Effector memory CD4-positive, alpha-beta T cell (primary cell): ENCODE data around the gene ZDHHC17.

Experiments
- DNase-seq, 3 donors: peaks; one replicate each; pipeline ENCODE4 v3.0.0-alpha.2; 2020
- H3K27ac ChIP-seq: 2 replicates; pipeline ENCODE4 v1.7.0; 2013; ENCODE audit warnings: mild to moderate bottlenecking, low read length, moderate library complexity; ENCODE audit not compliant: insufficient read depth, poor library complexity, severe bottlenecking
- H3K27me3 ChIP-seq: replicated peaks from 2 replicates; pipeline ENCODE4 v1.7.0; 2013; ENCODE audit warnings: mild to moderate bottlenecking, low read length; ENCODE audit not compliant: insufficient read depth, control insufficient read depth, poor library complexity, severe bottlenecking
- H3K36me3 ChIP-seq: 2 replicates; pipeline ENCODE4 v1.7.0; 2013; ENCODE audit warnings: mild to moderate bottlenecking, low read length, moderate library complexity; ENCODE audit not compliant: control insufficient read depth, insufficient read depth
- H3K4me1 ChIP-seq: 2 replicates; pipeline ENCODE4 v1.7.0; 2013; ENCODE audit warnings: low read length, mild to moderate bottlenecking; ENCODE audit not compliant: control insufficient read depth, insufficient read depth, poor library complexity, severe bottlenecking
- H3K4me3 ChIP-seq: 2 replicates; pipeline ENCODE4 v1.7.0; 2013; ENCODE audit warnings: low read length, low read depth, mild to moderate bottlenecking; ENCODE audit not compliant: insufficient read depth, poor library complexity, severe bottlenecking
- H3K9me3 ChIP-seq: 2 replicates; pipeline ENCODE4 v1.7.0; 2013; ENCODE audit warnings: mild to moderate bottlenecking, low read length, moderate library complexity; ENCODE audit not compliant: control insufficient read depth

Gene ZDHHC17

GRCh38 chr12:76881142-76881541, 117.2 kb downstream of the ZDHHC17 start:
- Histone ChIP-seq H3K4me3 (no peak overlapping the region), H3K27ac (no peak overlapping the region), H3K4me1 (peaks cover 7% of the 10 kb centered on the region), H3K36me3 (no peaks in the 10 kb centered on the region), H3K9me3 (no peaks in the 10 kb centered on the region), H3K27me3 (peaks cover 20% of the 10 kb centered on the region)
- DNase-seq: no peak

GRCh38 chr12:76882367-76882766, 118.5 kb downstream of the ZDHHC17 start:
- Histone ChIP-seq H3K4me3 (no peak overlapping the region), H3K36me3 (no peaks in the 10 kb centered on the region), H3K27ac (no peak overlapping the region), H3K9me3 (no peaks in the 10 kb centered on the region), H3K4me1 (peaks cover 7% of the 10 kb centered on the region), H3K27me3 (peaks cover 14% of the 10 kb centered on the region)
- no peak for DNase-seq

GRCh38 chr12:76883151-76883550, 119.2 kb downstream of the ZDHHC17 start:
- no peaks in the 10 kb centered on the region for H3K9me3 ChIP-seq
- no peak overlapping the region for H3K4me3 ChIP-seq
- no peak for DNase-seq
- H3K27ac ChIP-seq: no peak overlapping the region
- H3K27me3 ChIP-seq: peaks cover 12% of the 10 kb centered on the region
- H3K4me1 ChIP-seq: peaks cover 5% of the 10 kb centered on the region
- no peaks in the 10 kb centered on the region for H3K36me3 ChIP-seq

- Histone ChIP-seq H3K4me1 (no peaks in the 10 kb centered on the region), H3K27ac (no peak overlapping the region), H3K9me3 (no peaks in the 10 kb centered on the region), H3K27me3 (peaks cover 7% of the 10 kb centered on the region), H3K36me3 (no peaks in the 10 kb centered on the region), H3K4me3 (no peak overlapping the region)
- no peak for DNase-seq
These were observed 119.9 kb downstream of the ZDHHC17 start for GRCh38 chr12:76883811-76884210.

- Histone ChIP-seq H3K27me3 (no peaks in the 10 kb centered on the region), H3K4me3 (no peak overlapping the region), H3K9me3 (no peaks in the 10 kb centered on the region), H3K4me1 (no peaks in the 10 kb centered on the region), H3K36me3 (no peaks in the 10 kb centered on the region), H3K27ac (no peak overlapping the region)
- no peak for DNase-seq
These were observed 124.9 kb downstream of the ZDHHC17 start for GRCh38 chr12:76888775-76889174.

GRCh38 chr12:76890151-76891143, 126.5 kb downstream of the ZDHHC17 start:
- Histone ChIP-seq H3K4me3 (no peak overlapping the region), H3K27ac (no peak overlapping the region), H3K36me3 (no peaks in the 10 kb centered on the region), H3K27me3 (no peaks in the 10 kb centered on the region), H3K4me1 (no peaks in the 10 kb centered on the region), H3K9me3 (no peaks in the 10 kb centered on the region)
- no peak for DNase-seq

- DNase-seq: no peak
- Histone ChIP-seq H3K27me3 (no peaks in the 10 kb centered on the region), H3K36me3 (no peaks in the 10 kb centered on the region), H3K27ac (no peak overlapping the region), H3K4me1 (no peaks in the 10 kb centered on the region), H3K4me3 (no peak overlapping the region), H3K9me3 (no peaks in the 10 kb centered on the region)
These were observed 127.7 kb downstream of the ZDHHC17 start for GRCh38 chr12:76891609-76892008.

- H3K4me3 ChIP-seq: no peak overlapping the region
- H3K36me3 ChIP-seq: no peaks in the 10 kb centered on the region
- H3K27me3 ChIP-seq: no peaks in the 10 kb centered on the region
- no peaks in the 10 kb centered on the region for H3K4me1 ChIP-seq
- H3K9me3 ChIP-seq: no peaks in the 10 kb centered on the region
- no peak overlapping the region for H3K27ac ChIP-seq
- DNase-seq: no peak
These were observed 131.9 kb downstream of the ZDHHC17 start for GRCh38 chr12:76895796-76896195.

- Histone ChIP-seq H3K27ac (no peak overlapping the region), H3K36me3 (no peaks in the 10 kb centered on the region), H3K4me3 (no peak overlapping the region), H3K27me3 (no peaks in the 10 kb centered on the region), H3K9me3 (no peaks in the 10 kb centered on the region), H3K4me1 (no peaks in the 10 kb centered on the region)
- DNase-seq: no peak
These were observed 132.4 kb downstream of the ZDHHC17 start for GRCh38 chr12:76896274-76896673.

GRCh38 chr12:76898442-76898841, 134.5 kb downstream of the ZDHHC17 start:
- H3K36me3 ChIP-seq: no peaks in the 10 kb centered on the region
- no peaks in the 10 kb centered on the region for H3K27me3 ChIP-seq
- H3K9me3 ChIP-seq: no peaks in the 10 kb centered on the region
- no peak for DNase-seq
- H3K27ac ChIP-seq: no peak overlapping the region
- no peaks in the 10 kb centered on the region for H3K4me1 ChIP-seq
- no peak overlapping the region for H3K4me3 ChIP-seq
